NCI-H510A (cell line): ENCODE data around the gene RBFOX2.
"Not testable (repeated sequence)": the region's sequence is repeated elsewhere in the genome, so short reads cannot be mapped to it uniquely, and the experiment has no call there.

ENCODE experiments used
- DNase-seq: peaks from one replicate; lab custom pipeline; 2025; lab: John Stamatoyannopoulos, UW

The RBFOX2 gene

GRCh38 chr22:36008565-36008964 lies 20.1 kb downstream of the RBFOX2 start:
- no peak for DNase-seq

GRCh38 chr22:36008131-36008530 lies 20.5 kb downstream of the RBFOX2 start:
- no peak for DNase-seq

- no peak for DNase-seq
Observed at GRCh38 chr22:36003972-36004674, 24.5 kb downstream of the RBFOX2 start.

- no peak for DNase-seq
Observed at GRCh38 chr22:36002718-36003260, 25.8 kb downstream of the RBFOX2 start.

GRCh38 chr22:36002084-36002483 lies 26.5 kb downstream of the RBFOX2 start:
- DNase-seq: no peak

GRCh38 chr22:35998748-35999147 lies 29.9 kb downstream of the RBFOX2 start:
- DNase-seq: no peak

- no peak for DNase-seq
Observed at GRCh38 chr22:35997438-35997837, 31.2 kb downstream of the RBFOX2 start.

GRCh38 chr22:35996596-35996995 lies 32.0 kb downstream of the RBFOX2 start:
- no peak for DNase-seq

GRCh38 chr22:35995772-35996171 lies 32.9 kb downstream of the RBFOX2 start:
- no peak for DNase-seq

- DNase-seq: no peak
Observed at GRCh38 chr22:35995348-35995747, 33.3 kb downstream of the RBFOX2 start.

GRCh38 chr22:35993727-35994126 lies 34.9 kb downstream of the RBFOX2 start:
- DNase-seq: not testable (repeated sequence)

GRCh38 chr22:35993048-35993714 lies 35.4 kb downstream of the RBFOX2 start:
- DNase-seq: no peak

GRCh38 chr22:35991168-35991567 lies 37.5 kb downstream of the RBFOX2 start:
- no peak for DNase-seq

- DNase-seq: no peak
Observed at GRCh38 chr22:35988030-35988429, 40.6 kb downstream of the RBFOX2 start.

- no peak for DNase-seq
Observed at GRCh38 chr22:35987487-35987886, 41.1 kb downstream of the RBFOX2 start.

- DNase-seq: no peak
Observed at GRCh38 chr22:35986088-35986487, 42.5 kb downstream of the RBFOX2 start.

GRCh38 chr22:35985371-35985770 lies 43.3 kb downstream of the RBFOX2 start:
- no peak for DNase-seq

- DNase-seq: no peak
Observed at GRCh38 chr22:35984183-35985175, 44.1 kb downstream of the RBFOX2 start.

GRCh38 chr22:35981900-35982299 lies 46.7 kb downstream of the RBFOX2 start:
- DNase-seq: no peak

- DNase-seq: no peak
Observed at GRCh38 chr22:35978889-35979288, 49.7 kb downstream of the RBFOX2 start.

- no peak for DNase-seq
Observed at GRCh38 chr22:35978201-35978600, 50.4 kb downstream of the RBFOX2 start.

- no peak for DNase-seq
Observed at GRCh38 chr22:35977136-35977535, 51.5 kb downstream of the RBFOX2 start.
